Parathyroid adenoma (tissue), 2 donors: ENCODE data around the gene IL12A.

Source experiments
- H2AFZ ChIP-seq: fragments of 300-600 bp; sonication (generic); one replicate; pipeline ENCODE4 v1.7.0; 2017; ENCODE audit warnings: antibody characterized with exemption, mild to moderate bottlenecking
- H3K27ac ChIP-seq: fragments of 300-600 bp; sonication (generic); one replicate; pipeline ENCODE4 v1.7.0; 2017
- H3K27me3 ChIP-seq: fragments of 300-600 bp; sonication (generic); one replicate; pipeline ENCODE4 v1.7.0; 2017; ENCODE audit warnings: low read length; ENCODE audit not compliant: control insufficient read depth, insufficient read depth
- H3K36me3 ChIP-seq: fragments of 300-600 bp; sonication (generic); one replicate; pipeline ENCODE4 v1.7.0; 2017; ENCODE audit warnings: low read length; ENCODE audit not compliant: control insufficient read depth, insufficient read depth
- H3K4me1 ChIP-seq: fragments of 300-600 bp; sonication (generic); one replicate; pipeline ENCODE4 v1.7.0; 2017; ENCODE audit warnings: control low read depth
- H3K4me2 ChIP-seq: fragments of 300-600 bp; sonication (generic); one replicate; pipeline ENCODE4 v1.7.0; 2017; ENCODE audit warnings: low read length
- H3K4me3 ChIP-seq: fragments of 300-600 bp; sonication (generic); one replicate; pipeline ENCODE4 v1.7.0; 2017; ENCODE audit warnings: low read depth, low read length
- H3K79me2 ChIP-seq: fragments of 300-600 bp; sonication (generic); one replicate; pipeline ENCODE4 v1.7.0; 2017; ENCODE audit warnings: control low read depth
- H3K9ac ChIP-seq: fragments of 300-600 bp; sonication (generic); one replicate; pipeline ENCODE4 v1.7.0; 2017; ENCODE audit warnings: mild to moderate bottlenecking
- H3K9me3 ChIP-seq: fragments of 300-600 bp; sonication (generic); one replicate; pipeline ENCODE4 v1.7.0; 2017; ENCODE audit warnings: low read length; ENCODE audit not compliant: control insufficient read depth
- TF ChIP-seq, protein P1 (sequence below): fragments of 300-600 bp; sonication (generic); IDR thresholded peaks from one replicate; pipeline ENCODE4 v1.7.0; 2017; ENCODE audit warnings: antibody characterized with exemption, mild to moderate bottlenecking
- donor health status: primary hyperparathyroidism.

The IL12A gene

DNA sequence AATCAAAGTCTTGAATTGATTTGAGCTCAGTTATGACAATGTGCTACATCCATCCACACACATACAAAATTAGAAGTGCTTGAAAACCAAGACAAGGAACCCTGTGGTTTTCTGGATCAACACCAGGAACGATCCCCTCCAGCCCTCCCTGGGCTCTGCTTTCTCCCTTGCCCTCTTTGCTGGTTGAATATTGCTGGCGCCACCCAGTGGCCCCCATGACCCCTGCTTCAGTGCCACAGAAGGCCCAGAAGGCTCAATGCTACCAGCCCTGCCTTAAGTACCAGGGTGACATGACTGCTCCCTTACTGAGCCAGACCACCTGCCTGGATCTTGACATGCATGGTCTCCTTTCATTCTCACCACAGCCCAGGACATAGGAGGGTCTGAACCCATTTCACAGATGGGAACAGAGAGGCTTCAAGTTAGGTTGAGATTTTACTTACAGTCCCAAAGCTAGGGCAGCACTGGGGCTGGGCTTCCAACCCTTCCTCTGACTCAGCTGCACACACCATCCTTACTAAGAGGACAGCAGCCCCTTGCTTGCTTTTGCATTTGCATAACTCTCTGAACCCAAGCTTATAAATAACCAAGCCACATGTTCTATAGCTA lies 15.0 kb downstream of the IL12A start:
- TF ChIP-seq, protein P1, sequence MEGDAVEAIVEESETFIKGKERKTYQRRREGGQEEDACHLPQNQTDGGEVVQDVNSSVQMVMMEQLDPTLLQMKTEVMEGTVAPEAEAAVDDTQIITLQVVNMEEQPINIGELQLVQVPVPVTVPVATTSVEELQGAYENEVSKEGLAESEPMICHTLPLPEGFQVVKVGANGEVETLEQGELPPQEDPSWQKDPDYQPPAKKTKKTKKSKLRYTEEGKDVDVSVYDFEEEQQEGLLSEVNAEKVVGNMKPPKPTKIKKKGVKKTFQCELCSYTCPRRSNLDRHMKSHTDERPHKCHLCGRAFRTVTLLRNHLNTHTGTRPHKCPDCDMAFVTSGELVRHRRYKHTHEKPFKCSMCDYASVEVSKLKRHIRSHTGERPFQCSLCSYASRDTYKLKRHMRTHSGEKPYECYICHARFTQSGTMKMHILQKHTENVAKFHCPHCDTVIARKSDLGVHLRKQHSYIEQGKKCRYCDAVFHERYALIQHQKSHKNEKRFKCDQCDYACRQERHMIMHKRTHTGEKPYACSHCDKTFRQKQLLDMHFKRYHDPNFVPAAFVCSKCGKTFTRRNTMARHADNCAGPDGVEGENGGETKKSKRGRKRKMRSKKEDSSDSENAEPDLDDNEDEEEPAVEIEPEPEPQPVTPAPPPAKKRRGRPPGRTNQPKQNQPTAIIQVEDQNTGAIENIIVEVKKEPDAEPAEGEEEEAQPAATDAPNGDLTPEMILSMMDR = peak; percentile 39
- Histone ChIP-seq H3K9ac (no peak overlapping the region), H3K9me3 (no peaks in the 10 kb centered on the region)

DNA sequence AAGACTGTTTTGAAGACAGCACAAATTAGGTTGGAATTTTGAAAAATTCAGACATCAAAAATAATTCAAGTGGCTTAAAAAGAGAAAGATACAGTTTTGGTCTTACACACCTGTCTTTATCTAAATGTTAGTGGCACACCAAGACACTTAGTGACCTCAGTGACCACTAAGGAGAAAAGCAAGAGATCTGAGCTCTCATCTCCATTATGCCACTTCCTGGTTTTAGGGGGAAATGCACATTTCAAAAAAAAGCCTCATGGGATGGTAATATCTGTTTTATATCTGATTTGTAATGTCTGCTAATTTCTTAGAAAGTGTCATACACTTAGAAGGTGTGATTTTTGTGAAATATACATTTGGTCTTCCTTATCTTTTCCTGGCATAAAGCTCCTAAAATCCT lies 16.4 kb downstream of the IL12A start:
- Histone ChIP-seq H3K4me3 (no peak overlapping the region), H3K27me3 (no peaks in the 10 kb centered on the region), H3K27ac (no peak overlapping the region), H3K9me3 (no peaks in the 10 kb centered on the region), H2AFZ (no peak overlapping the region), H3K4me2 (no peak overlapping the region), H3K36me3 (no peaks in the 10 kb centered on the region), H3K9ac (no peak overlapping the region), H3K4me1 (no peaks in the 10 kb centered on the region), H3K79me2 (no peaks in the 10 kb centered on the region)
- TF ChIP-seq, protein P1 = no peak

More for the DNA sequence above, 15.0 kb downstream of the IL12A start:
- Histone ChIP-seq H3K4me3 (no peak overlapping the region), H3K4me2 (no peak overlapping the region), H2AFZ (no peak overlapping the region), H3K36me3 (no peaks in the 10 kb centered on the region), H3K79me2 (no peaks in the 10 kb centered on the region), H3K4me1 (no peaks in the 10 kb centered on the region), H3K27ac (no peak overlapping the region), H3K27me3 (no peaks in the 10 kb centered on the region)

DNA sequence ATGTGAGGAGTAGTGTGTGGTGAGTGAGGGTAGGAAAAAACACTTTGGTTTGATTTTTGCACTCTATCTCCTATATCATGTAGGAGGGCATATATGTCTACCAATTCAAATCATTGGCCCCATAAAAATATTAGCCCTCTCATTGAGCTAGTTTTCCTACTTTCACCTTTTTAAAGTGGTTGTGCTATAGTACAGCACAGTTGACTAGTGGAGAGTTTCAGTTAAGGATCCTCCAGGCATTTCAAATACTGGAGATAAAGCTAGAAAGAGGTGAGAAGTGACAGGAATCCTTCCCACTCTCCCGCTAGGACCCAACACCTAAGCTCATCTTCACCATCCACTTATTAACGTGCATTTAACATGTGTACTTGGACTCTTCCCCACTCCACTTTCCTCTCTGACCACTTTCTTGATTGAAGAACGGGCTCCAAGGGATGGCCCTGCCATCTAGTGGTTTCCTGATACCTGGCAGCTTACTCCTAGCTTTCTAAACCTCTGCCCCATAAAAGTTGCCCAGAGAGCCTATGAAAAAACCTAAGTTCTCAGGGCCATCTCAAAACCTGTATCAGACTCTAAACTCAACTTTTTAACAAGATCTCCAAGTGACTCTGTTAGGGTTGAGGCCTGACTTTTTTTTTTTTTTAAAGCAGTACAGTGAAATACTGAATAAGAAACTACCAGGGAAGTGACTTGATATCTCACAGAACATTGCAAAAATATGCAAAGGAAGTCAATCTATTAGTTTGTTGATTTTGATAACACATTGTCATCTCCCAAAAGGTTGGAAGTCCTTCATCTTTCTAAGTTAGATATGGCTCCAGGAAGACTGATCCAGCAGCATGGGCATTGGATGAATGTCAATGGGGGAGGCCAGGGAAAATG lies 17.9 kb downstream of the IL12A start:
- H3K79me2 ChIP-seq = no peaks in the 10 kb centered on the region
- no peak overlapping the region for H3K4me3 ChIP-seq

DNA sequence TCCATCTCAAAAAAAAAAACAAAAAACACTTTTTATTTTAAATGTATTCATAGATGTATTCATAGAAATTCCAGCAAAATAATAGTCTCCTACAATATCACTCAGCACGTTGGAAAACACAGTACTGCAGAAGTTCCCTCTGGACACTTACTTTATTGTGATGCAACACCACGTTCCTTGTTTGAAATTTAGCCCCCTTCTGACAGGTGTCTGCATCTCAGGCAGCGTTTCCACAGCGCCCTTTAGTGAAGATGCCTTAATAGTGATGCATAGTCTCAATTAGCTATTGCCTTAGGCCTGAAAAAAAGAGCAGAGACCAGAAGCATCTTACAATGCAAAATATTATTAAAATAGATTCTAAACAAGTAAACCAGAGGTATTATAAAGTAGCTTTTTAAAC lies 20.3 kb downstream of the IL12A start:
- H3K4me1 ChIP-seq = no peaks in the 10 kb centered on the region
- no peak overlapping the region for H3K27ac ChIP-seq
- H3K9ac ChIP-seq = no peak overlapping the region
- no peaks in the 10 kb centered on the region for H3K27me3 ChIP-seq
- TF ChIP-seq, protein P1 = no peak
- no peaks in the 10 kb centered on the region for H3K9me3 ChIP-seq
- no peaks in the 10 kb centered on the region for H3K79me2 ChIP-seq
- no peak overlapping the region for H3K4me2 ChIP-seq
- H3K36me3 ChIP-seq = no peaks in the 10 kb centered on the region
- no peak overlapping the region for H2AFZ ChIP-seq
- H3K4me3 ChIP-seq = no peak overlapping the region

More for the DNA sequence above, 17.9 kb downstream of the IL12A start:
- no peak overlapping the region for H2AFZ ChIP-seq
- no peak overlapping the region for H3K9ac ChIP-seq
- H3K27me3 ChIP-seq = no peaks in the 10 kb centered on the region
- H3K36me3 ChIP-seq = no peaks in the 10 kb centered on the region
- no peak overlapping the region for H3K4me2 ChIP-seq
- H3K9me3 ChIP-seq = no peaks in the 10 kb centered on the region
- no peak overlapping the region for H3K27ac ChIP-seq
- TF ChIP-seq, protein P1 = peak; percentile 80
- H3K4me1 ChIP-seq = no peaks in the 10 kb centered on the region
